OCI-LY7 (cell line): ENCODE results near the gene CCDC73.

ENCODE experiments used
- CTCF ChIP-seq: fragments of 200-600 bp; sonication (generic); conservative IDR thresholded peaks from 2 replicates; pipeline ENCODE4 v1.5.1; 2014; ENCODE audit warnings: mild to moderate bottlenecking, antibody characterized with exemption, low read length, moderate library complexity, mixed read lengths
- EZH2phosphoT487 ChIP-seq: fragments of 200-600 bp; sonication (generic); IDR thresholded peaks from 2 replicates; pipeline ENCODE4 v1.6.1; 2018; ENCODE audit warnings: low read depth, borderline replicate concordance, mild to moderate bottlenecking, mixed run types, antibody characterized with exemption, low read length, moderate library complexity, mixed read lengths

GRCh38 chr11:32729976-32730375 lies 64.5 kb downstream of the CCDC73 start:
- no peak for TF ChIP-seq CTCF
- TF ChIP-seq EZH2phosphoT487: no peak
